Activated CD4-positive, alpha-beta T cell treated with anti-CD3 and anti-CD28 coated beads, Interleukin-2, amount 50 U/mL, for 1 hour (primary cell): ENCODE results near the gene PACS1.
"Not testable (repeated sequence)": the region's sequence is repeated elsewhere in the genome, so short reads cannot be mapped to it uniquely, and the experiment has no call there.

Experiments
- DNase-seq: peaks from one replicate; pipeline ENCODE4 v3.0.0-alpha.2; 2020

The PACS1 gene

DNA sequence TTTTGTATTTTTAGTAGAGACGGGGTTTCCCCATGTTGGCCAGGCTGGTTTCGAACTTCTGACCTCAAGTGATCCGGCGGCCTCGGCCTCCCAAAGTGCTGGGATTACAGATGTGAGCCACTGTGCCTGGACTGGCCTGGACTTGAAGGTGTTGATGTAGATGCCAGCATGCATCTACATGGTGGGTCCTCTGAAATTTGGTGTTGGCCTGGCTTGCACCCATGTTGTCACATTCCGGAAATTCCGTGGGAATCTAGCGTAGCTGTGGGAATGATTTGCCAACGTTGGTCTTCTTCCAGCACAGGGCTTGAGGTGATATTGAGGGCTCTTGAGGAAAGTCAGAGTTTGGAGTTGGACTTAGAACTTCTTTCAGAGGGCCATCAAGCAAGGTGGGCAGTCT lies 6.5 kb downstream of the PACS1 start:
- DNase-seq, result no peak

DNA sequence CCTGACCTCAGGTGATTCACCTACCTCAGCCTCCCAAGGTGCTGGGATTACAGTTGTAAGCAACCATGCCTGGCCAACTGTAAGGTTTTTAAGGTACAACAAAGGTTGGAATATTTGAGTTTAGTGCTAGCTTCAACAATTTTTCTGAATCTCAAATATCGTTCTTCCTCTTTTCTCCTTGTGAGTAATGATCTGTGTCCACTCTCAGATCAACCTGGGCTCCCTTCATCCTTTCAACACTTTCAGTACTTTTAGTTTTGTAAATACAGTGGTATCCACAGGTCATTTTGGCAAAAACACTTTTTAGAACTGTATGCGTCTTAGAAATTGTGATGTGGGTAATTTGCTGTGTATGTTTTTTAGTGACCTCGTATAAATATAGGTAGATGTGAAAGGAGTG lies 7.9 kb downstream of the PACS1 start:
- no peak for DNase-seq

- DNase-seq, result peak; percentile 35
Observed at GRCh38 chr11:66078949-66079348, 8.9 kb downstream of the PACS1 start.

DNA sequence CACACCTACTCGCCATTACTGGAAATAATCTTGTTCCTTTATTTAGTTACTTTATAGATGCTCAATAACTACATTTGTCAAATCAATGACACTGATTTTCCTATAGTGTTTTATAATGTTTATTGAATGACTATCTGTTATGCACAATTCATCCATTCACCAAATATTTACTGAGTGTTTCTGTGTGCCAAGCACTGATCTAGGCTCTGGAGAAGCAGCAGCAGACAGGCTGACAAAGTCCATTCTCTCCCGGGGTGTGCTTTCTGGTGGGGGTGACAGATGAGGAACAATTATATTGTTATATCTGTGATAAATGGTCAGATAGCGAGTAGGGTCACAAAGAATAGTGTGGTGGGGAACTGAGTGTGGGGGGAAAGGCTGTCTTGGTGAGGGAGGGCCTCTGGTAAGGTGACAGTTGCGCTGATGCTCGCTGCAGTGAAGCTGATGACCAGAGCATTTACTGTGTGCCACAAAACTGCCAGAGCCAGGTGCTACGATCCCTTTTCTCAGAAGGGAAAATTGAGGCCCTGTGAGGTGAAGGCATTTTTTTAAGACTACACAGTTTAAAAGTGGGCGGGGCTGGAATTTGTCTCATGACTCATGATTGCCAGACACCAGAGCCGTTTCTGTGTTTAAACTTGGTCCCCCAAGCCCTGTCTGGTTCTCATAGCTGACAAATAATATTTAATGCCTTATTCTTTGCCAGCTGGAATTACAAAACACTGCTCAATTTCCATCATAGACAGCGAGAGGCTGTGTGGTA lies 10.2 kb downstream of the PACS1 start:
- DNase-seq, result peak; percentile 75

GRCh38 chr11:66081505-66081904 lies 11.4 kb downstream of the PACS1 start:
- DNase-seq, result peak; percentile 74

- DNase-seq, result no peak
Observed at GRCh38 chr11:66082946-66083698, 13.1 kb downstream of the PACS1 start.

GRCh38 chr11:66083767-66084166 lies 13.7 kb downstream of the PACS1 start:
- DNase-seq, result no peak

DNA sequence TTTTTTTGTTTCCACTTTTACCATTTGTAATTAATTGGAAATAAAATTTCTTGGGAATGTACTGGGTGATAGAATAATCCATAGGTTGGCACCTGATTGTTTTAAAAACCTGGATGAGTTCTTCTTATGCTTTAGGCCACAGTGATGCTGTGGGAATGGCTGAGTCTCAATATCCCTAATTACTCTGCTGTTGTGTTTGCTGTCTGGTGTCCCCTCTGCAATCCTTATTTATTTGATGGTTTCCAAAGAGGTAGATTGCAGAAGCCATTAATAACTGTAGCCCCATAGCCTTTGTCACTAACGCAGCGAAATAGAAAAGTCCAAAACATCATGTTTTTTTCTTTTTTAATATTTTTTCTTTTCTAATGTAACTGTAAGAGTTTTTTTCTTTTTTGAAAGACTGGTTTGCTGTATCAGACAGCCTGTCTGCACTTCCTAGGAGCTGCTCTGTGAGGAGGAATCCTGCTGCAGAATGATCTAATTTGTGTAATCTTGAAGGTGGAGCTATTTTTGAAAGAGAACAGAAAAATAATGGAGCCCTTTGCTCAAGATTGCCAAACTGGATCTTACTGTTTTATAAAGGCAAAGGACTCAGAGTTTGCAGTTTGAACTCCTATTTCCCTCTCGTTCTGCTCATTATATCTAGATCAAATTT lies 14.9 kb downstream of the PACS1 start:
- DNase-seq, result no peak

- no peak for DNase-seq
Observed at GRCh38 chr11:66087148-66087908, 17.3 kb downstream of the PACS1 start.

DNA sequence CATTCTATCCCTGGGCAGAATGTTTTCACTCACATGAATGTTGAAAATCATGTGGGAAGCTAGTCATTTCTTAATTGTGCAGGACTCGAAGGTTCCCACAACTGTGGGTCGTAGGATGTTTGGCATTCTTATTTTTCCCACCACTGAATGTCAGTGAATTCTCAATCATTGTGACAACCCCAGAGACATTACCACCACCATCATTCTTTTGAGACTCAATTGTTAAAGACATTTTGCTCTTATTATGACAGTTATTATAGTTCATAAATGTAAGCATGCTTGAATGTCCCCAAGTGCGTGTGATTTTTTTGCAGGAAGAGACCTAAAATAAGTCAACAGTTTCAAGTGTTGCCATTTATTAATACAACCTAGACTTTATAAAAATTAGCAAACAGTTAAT lies 19.0 kb downstream of the PACS1 start:
- no peak for DNase-seq

DNA sequence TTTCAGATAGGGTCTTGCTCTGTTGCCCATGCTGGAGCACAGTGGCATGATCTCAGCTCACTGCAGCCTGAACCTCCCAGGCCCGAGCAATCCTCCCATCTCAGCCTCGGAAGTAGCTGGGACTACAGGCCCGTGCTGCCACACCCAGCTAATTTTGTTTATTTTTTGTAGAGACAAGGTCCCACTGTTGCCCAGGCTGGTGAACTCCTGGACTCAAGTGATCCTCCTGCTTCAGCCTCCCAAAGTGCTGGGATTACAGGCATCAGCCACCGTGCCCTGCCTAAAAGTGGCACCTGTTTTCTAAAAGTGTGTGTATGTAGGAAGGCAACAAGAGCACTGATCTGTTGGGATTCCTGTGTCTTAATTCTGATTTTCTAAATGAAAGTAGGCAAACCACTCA lies 20.2 kb downstream of the PACS1 start:
- DNase-seq, result no peak

DNA sequence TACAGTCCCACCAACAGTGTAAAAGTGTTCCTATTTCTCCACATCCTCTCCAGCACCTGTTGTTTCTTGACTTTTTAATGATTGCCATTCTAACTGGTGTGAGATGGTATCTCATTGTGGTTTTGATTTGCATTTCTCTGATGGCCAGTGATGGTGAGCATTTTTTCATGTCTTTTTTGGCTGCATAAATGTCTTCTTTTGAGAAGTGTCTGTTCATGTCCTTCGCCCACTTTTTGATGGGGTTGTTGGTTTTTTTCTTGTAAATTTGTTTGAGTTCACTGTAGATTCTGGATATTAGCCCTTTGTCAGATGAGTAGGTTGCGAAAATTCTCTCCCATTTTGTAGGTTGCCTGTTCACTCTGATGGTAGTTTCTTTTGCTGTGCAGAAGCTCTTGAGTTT lies 22.1 kb downstream of the PACS1 start:
- DNase-seq, result not testable (repeated sequence)

GRCh38 chr11:66099746-66100145 lies 29.7 kb downstream of the PACS1 start:
- not testable (repeated sequence) for DNase-seq

DNA sequence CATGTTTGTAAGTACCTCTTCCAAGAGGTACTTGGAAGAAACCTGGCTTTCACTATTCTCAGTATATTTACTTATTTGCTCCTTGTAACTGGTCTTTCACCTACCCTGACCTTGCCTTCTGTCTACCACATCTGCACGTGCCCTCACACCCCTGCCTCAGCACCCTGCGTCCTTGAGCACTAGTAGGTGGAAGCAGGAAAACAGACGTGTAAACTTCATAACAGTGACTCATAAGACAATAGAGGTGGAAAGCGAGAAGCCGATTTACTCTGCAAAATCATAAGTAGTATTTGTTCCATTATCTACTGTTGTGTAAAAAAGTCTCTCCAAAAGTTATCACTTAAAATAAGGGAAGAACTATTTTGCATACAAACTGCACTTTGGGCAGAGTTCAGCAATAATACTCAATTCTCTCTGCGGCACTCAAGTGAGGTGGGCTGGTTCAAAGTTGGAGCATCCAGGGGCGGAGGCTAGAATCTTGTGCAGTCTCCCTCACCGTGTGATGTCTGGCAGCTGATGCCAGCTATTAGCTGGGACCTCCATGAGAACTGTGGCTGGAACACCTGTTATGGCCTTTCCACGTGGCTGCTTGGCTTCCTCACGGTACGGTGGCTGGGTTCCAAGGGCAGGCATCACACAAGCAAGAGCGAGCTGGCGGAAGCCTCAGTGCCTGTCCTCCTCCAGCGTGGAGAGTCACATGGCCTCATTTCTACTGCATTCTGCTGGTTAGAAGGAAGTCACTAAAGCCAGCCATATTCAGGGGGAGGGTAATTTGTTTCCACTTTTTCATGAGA lies 30.4 kb downstream of the PACS1 start:
- DNase-seq, result peak; percentile 61

- DNase-seq, result no peak
Observed at GRCh38 chr11:66101066-66101464, 31.0 kb downstream of the PACS1 start.

DNA sequence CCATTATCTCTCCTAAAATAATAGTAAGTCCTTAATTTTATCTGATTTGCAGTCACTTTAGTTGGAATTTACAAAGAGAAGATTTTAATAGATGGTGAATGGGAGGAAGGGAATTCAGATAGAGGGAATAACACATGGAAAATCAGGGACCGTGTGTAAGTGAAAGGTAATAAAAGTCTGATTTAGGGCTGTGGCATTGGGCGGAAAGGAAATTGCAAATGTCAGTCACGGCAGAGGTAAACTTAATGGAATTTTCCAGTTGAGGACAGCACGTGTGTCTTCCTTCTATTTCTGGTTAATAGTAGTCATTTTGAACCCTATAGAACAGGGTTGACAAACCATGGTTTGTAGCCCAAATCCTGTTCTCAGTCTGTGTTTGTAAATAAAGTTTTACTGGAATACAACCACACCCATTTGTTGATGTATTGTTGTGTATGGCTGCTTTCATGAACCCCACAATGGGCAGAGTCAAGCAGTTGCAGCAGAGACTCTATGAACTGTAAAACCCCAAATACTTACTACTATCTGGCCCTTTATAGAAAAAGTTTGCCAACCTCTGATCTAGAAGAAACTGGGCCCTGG lies 34.1 kb downstream of the PACS1 start:
- DNase-seq, result no peak

GRCh38 chr11:66106786-66107599 lies 36.9 kb downstream of the PACS1 start:
- DNase-seq, result no peak

- DNase-seq, result no peak
Observed at GRCh38 chr11:66107600-66108510, 37.8 kb downstream of the PACS1 start.

DNA sequence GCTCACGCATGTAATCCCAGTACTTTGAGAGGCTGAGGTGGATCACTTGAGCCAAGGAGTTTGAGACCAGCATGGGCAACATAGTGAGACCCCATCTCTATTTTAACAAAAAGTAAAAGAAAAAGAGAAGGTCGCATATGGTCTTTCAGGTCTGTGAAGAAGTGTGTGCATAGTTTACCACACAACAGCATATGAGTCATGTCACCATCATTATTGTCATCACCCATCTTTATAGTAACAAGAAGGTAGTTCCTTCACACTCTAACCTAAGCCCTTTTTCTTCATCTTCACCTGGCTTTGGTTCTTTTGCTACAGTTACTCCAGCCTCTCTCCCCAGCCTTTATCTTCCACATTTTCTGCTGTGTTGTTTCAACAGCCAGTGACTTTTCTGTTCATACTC lies 39.2 kb downstream of the PACS1 start:
- DNase-seq, result no peak

DNA sequence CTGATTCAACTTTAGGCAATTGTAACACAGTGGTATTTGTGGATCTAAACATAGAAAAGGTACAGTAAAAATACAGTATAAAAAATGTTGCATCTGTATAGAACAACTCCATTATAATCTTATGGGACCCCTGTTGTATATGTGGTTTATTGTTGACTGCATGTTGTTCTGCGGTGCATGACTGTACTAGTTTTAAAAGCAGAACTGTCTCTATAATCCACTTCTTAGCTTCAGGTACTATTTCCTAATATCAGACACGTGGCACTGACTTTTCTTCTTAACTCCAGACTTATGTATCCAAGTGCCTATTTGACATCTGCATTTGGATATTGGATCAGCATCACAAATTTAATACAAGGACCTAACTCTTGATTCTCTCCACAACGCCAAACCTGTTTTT lies 41.1 kb downstream of the PACS1 start:
- DNase-seq, result no peak
